Lower leg skin (tissue), 3 donors: ENCODE measurements around the gene PCBP2.
"Not testable (repeated sequence)": the region's sequence is repeated elsewhere in the genome, so short reads cannot be mapped to it uniquely, and the experiment has no call there.

Experiments
- CTCF ChIP-seq, 3 donors: fragments of 450-650 bp; IDR thresholded peaks; one replicate each; pipeline ENCODE4 v1.5.1; 2016; ENCODE audit warnings: antibody characterized with exemption in 3 of 3, mild to moderate bottlenecking in 3 of 3, moderate library complexity in 2 of 3
- POLR2A ChIP-seq, 2 donors: fragments of 450-650 bp; IDR thresholded peaks; one replicate each; pipeline ENCODE4 v1.6.1; 2016 to 2017; ENCODE audit warnings: antibody characterized with exemption in 2 of 2, mild to moderate bottlenecking in 1 of 2, moderate library complexity in 1 of 2

- TF ChIP-seq POLR2A, CTCF (IDR thresholded peaks at IDR 0.05): not testable (repeated sequence)
These were observed 36.0 kb upstream of the PCBP2 start for GRCh38 chr12:53415752-53416389.
